ENCODE data around the gene PER2.

DNA sequence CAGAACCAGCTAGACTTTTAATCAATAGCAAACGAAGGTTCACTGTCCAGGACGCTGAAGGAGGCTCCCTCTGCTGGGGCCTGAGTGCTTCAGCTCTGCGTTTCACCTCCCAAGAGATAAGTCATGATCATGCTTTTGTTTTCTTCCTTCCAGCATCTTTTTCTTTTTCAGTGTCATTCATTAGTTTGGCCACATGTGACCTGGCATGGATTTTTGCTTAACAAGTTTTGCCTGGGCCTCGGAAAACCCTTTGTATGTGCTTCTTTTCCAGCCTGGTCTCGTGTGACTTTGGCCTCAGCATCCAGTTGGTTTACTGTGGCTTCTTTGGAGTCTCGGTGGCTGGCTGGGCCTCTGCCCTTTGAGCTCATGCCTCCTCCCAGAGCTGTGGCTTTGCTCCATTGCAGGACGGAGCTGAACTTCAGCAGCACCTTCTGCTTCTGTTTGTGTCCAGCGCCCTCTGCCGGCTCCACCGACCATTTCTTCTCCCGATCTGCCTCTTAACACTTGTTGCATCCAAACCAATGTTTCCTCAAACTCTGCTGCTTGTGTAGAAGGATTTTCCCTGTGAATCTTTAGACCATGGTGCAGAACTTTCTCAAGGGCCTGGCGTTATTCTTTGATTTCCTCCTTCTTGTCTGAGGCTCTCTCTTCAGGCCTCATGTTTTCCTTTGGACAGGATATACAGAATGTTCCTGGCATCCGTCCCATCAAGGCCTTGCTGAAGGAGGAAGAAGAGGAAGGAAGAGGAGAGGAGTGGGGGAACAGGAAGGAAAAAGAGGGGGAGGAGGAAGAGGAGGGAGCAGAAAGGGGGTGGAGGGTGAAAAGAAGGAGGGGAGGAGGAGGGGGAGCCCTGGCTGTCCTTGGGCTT is 25.0 kb downstream of the PER2 start:
- no peak for TF ChIP-seq SUZ12 (IDR thresholded peaks at IDR 0.05)
- TF ChIP-seq FOXK2 (IDR thresholded peaks at IDR 0.05), result no peak

All from HEK293T (cell line).